Stimulated activated effector memory CD8-positive, alpha-beta T cell treated with anti-CD3 and anti-CD28 coated beads, Interleukin-12 subunit alpha, Interleukin-12 subunit beta, amount 100 ng/mL, for 72 hours (primary cell): Measurements from ENCODE around the gene PDZRN3.

Experiments used
- ATAC-seq: fragments of 150-1000 bp; cut with Tn5 transposase; 2 replicates; pipeline ENCODE4 v1.10.0; 2021
- DNase-seq, 2 donors: peaks; one replicate each; pipeline ENCODE4 v3.0.0; 2021 to 2022; ENCODE audit warnings: low spot score in 2 of 2
- H3K27ac Mint-ChIP-seq: one replicate; pipeline ENCODE4 v1.8.0; 2022; ENCODE audit warnings: mild to moderate bottlenecking, mixed read lengths
- H3K36me3 Mint-ChIP-seq: one replicate; pipeline ENCODE4 v1.8.0; 2022; ENCODE audit warnings: mild to moderate bottlenecking, mixed read lengths
- H3K4me1 Mint-ChIP-seq: one replicate; pipeline ENCODE4 v1.8.0; 2022; ENCODE audit warnings: mixed read lengths
- H3K4me3 Mint-ChIP-seq: one replicate; pipeline ENCODE4 v1.8.0; 2022; ENCODE audit warnings: mild to moderate bottlenecking, mixed read lengths
- H3K9me3 Mint-ChIP-seq: one replicate; pipeline ENCODE4 v1.8.0; 2022; ENCODE audit warnings: mixed read lengths

The PDZRN3 gene

DNA sequence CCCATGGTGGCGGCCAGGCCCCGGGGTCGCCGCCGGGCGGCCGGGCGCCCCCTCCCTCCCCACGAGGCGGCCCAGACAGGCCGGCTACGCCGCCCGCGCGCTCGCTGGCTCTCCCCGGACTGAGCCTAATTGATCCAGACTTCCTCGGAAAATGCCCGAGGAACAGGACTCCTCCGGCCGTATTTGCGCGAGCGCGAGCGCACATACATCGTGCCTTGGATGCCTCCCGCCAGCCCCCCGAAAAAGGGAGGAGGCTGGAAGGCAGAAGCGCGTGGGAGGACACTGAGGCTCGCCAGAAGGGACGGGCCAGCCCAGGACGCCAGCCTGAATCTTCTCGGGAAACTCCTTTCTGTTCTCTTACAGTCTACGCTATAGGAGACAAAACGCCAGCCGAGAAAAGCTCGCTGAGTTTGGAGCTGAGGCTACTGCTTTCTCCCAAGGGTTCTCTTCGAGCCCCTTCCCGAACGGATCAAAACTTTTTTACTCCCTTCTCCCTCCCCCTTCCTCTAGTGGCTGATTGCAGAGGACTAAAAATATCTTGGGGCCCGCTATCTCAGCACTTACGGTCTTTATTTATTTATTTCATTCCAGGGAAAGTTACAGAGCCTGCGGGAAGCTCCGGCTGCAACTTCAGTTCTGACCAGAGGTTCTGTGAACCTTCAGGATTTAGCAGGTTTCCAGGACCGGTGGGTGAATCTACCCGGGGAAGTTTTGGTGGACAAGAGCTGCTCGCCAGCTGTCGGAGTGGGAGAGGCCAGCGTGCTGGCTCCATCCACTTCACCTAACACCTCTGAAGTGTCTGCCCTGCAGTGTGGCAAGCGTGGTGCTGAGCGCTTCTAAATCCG, at the start of gene PDZRN3:
Gene PDZRN3 (minus strand): TSS at position 121 of the 845 bp plus-strand sequence.
- H3K9me3 Mint-ChIP-seq = no peaks in the 10 kb centered on the region
- H3K27ac Mint-ChIP-seq = no peak within 1 kb of the TSS
- DNase-seq (no peak), ATAC-seq (no peak)
- no peaks in the 10 kb centered on the region for H3K36me3 Mint-ChIP-seq
- H3K4me3 Mint-ChIP-seq = no peak within 1 kb of the TSS
- no peaks in the 10 kb centered on the region for H3K4me1 Mint-ChIP-seq

DNA sequence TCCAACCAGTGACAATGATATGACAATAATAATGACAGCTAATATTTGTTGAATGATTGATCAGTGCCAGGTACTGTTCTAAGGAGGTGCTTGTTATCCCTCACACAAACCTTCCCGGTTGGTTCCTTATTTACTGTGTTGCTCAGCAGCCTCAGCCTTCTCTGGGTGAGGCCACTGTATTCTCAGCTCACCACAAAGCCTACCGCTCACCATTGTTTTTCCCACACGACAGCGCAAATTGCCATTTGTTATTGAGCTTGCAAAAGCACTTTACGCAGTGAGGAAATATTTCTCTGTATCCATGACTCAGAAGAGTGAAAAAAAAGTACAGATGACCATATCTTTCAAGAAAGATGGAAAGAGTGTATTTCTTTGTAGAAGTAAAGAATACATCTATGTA, 49.5 kb upstream of the PDZRN3 start:
- Mint-ChIP-seq H3K9me3 (peaks cover 12% of the 10 kb centered on the region), H3K4me1 (no peaks in the 10 kb centered on the region), H3K36me3 (no peaks in the 10 kb centered on the region), H3K4me3 (no peak overlapping the region), H3K27ac (no peak overlapping the region)
- DNase-seq (no peak), ATAC-seq (no peak)

DNA sequence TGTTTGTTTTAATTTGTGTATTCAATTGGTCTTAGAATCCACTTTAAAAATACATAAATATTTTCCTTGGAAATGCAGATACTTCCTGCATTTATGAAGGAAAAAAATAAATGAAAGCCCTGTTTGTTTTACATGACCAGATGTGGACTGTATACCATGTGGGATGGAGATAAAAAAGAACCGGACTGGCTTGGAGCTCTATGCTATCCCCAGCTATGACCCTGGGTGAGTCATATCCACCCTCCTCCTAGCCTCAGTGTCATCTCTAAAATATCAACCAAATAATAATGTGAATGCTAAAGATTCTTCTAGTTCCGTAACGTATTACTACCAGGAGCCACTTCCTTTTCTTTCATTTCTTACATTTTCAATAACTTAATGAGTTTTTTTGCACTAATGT, 44.5 kb upstream of the PDZRN3 start:
- Mint-ChIP-seq H3K4me3 (no peak overlapping the region), H3K27ac (no peak overlapping the region), H3K4me1 (no peaks in the 10 kb centered on the region), H3K9me3 (peaks cover 11% of the 10 kb centered on the region), H3K36me3 (no peaks in the 10 kb centered on the region)
- ATAC-seq (no peak), DNase-seq (no peak)

DNA sequence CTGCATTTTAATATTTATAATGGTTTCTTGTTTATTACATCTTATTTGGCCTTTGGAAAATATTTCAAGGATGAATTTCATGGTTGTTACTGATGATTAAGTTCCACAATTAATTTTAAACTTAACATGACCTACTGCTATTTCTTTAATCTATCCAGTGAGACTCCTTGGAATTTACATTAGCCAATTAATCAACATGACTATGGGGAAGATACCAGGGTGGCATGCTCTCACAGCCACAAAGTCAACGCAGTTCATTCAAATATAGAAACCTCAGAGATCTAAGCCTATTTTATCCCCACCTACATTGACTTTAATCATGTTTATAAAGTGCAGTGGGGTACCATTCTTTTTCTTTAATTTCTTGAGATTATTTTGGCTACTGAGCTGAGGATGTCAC, 43.6 kb upstream of the PDZRN3 start:
- H3K4me3 Mint-ChIP-seq = no peak overlapping the region
- no peak for DNase-seq
- no peaks in the 10 kb centered on the region for H3K36me3 Mint-ChIP-seq
- no peak for ATAC-seq
- H3K4me1 Mint-ChIP-seq = no peaks in the 10 kb centered on the region
- peaks cover 9% of the 10 kb centered on the region for H3K9me3 Mint-ChIP-seq
- H3K27ac Mint-ChIP-seq = no peak overlapping the region

DNA sequence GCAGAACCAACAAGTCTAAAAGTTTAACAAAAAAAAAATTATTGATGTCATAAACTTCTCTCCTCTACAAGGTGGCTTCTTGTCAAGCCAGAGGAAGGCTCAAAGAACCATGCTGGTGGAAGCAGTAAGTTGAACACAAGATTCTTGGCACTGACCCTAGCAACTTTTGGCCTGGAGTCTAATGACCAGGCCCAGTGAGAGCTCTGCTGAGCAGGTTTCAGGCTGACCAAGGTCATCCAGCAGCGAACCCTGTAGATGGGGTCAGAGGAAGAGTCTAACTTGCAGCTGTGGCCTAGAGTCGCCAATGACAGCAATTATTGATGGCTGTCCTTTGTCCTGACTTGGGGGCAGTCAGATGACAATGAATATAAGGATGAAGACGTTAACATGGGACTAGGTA, 43.1 kb upstream of the PDZRN3 start:
- no peak overlapping the region for H3K4me3 Mint-ChIP-seq
- H3K9me3 Mint-ChIP-seq = peaks cover 5% of the 10 kb centered on the region
- no peaks in the 10 kb centered on the region for H3K4me1 Mint-ChIP-seq
- H3K36me3 Mint-ChIP-seq = no peaks in the 10 kb centered on the region
- H3K27ac Mint-ChIP-seq = no peak overlapping the region
- DNase-seq (no peak), ATAC-seq (no peak)

DNA sequence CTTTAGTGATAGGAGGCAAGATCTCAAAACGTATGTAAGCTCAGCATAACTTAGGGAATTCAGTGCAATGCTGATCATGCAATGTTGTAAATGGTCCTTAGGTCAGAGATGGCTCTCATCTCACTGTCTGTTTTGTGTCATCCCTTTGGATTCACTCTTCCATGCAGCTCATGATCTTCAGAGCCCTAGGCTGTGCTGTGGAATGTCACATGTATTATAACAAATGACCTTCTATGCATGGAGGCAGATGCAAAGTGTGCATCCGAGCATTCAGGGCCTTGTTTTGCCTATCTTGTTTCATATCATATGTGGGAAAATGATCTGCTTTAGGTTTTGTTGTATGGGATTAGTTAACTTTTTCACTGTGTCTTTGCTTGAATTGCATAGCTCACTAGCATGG, 40.5 kb upstream of the PDZRN3 start:
- no peak overlapping the region for H3K27ac Mint-ChIP-seq
- H3K4me3 Mint-ChIP-seq = no peak overlapping the region
- ATAC-seq = no peak
- no peaks in the 10 kb centered on the region for H3K36me3 Mint-ChIP-seq
- no peak for DNase-seq
- H3K4me1 Mint-ChIP-seq = no peaks in the 10 kb centered on the region
- peaks cover 5% of the 10 kb centered on the region for H3K9me3 Mint-ChIP-seq

DNA sequence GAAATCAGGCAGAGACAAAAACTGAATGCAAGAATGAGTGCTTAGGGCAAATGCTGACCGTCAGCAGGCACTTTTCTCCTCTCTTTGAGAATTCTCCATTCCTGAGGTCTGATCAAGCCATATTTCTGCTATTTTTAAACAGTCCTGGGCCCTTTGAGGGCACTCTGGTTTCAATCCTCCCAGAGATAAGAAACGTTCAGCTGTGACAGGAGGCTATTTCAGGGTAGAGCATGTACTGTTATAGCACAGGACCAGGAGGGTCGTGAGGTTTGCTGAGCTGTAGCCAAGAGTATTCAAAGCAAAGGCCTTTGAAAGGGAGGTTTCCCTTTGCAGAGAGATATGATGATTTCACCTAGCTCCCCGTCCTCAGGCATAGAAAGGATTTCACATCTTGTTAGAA, 39.6 kb upstream of the PDZRN3 start:
- ATAC-seq (no peak), DNase-seq (no peak)
- peaks cover 12% of the 10 kb centered on the region for H3K9me3 Mint-ChIP-seq
- H3K4me3 Mint-ChIP-seq = no peak overlapping the region
- no peak overlapping the region for H3K27ac Mint-ChIP-seq
- no peaks in the 10 kb centered on the region for H3K36me3 Mint-ChIP-seq
- H3K4me1 Mint-ChIP-seq = no peaks in the 10 kb centered on the region

DNA sequence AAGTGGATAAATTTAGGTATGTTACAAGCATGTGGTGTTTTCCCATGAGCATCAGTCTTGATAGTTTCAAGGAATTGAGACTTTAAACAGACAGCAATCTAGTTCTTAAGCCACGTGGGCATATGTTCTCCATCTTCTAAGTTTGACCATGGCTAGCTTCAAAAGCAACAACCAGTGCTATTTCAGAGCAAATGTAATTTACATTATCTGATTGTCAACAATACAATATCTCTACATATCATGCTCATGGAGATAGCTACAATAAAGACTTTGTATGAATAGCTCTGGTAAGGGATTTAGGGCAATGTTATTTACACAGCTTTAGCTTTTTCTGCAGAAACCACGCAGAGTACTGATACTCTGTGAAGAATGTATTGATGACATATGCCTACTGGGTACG, 38.8 kb upstream of the PDZRN3 start:
- Mint-ChIP-seq H3K4me3 (no peak overlapping the region), H3K9me3 (peaks cover 13% of the 10 kb centered on the region), H3K4me1 (no peaks in the 10 kb centered on the region)

DNA sequence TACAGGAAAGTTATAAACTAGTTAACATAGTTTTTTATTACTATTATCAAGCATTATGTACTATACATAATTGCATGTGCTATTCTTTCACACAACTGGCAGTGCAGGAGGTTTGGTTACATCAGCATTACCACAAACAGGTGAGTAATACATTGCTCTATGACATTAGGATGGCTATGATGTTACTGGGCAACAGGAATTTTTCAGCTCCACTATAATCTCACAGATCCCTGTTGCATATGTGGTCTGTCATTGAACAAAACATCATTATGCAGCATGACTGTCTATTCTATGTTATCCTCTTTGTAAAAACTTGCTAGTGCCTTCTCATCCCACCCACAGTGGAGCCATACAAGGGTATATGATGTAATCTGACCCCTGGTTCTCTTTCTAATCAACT, 36.5 kb upstream of the PDZRN3 start:
- Mint-ChIP-seq H3K36me3 (no peaks in the 10 kb centered on the region), H3K9me3 (peaks cover 18% of the 10 kb centered on the region), H3K27ac (no peak overlapping the region), H3K4me1 (no peaks in the 10 kb centered on the region), H3K4me3 (no peak overlapping the region)
- DNase-seq = no peak
- ATAC-seq = no peak

More for the DNA sequence above, 38.8 kb upstream of the PDZRN3 start:
- Mint-ChIP-seq H3K36me3 (no peaks in the 10 kb centered on the region), H3K27ac (no peak overlapping the region)
- no peak for DNase-seq
- no peak for ATAC-seq

DNA sequence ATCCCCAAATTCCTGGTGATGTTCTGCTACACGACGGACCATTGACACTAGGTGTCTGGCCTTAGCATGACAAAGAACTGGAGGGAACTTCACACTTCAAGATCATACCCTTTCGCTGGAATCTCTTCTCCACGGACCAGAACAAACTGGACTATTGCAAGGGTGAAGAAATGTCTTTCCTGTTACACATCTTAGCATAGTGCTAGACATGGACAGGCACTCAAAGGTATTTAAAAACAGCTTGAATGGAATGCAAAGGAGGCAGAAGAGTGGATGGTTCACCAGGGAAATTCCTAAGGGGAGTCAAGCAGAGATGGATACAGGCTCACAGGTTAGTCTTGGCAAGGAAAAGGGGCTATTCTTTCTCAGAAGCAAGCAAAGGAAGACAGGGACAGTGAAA, 33.5 kb upstream of the PDZRN3 start:
- Mint-ChIP-seq H3K36me3 (no peaks in the 10 kb centered on the region), H3K4me1 (no peaks in the 10 kb centered on the region), H3K4me3 (no peak overlapping the region), H3K27ac (no peak overlapping the region), H3K9me3 (peaks cover 16% of the 10 kb centered on the region)
- no peak for ATAC-seq
- DNase-seq = no peak

DNA sequence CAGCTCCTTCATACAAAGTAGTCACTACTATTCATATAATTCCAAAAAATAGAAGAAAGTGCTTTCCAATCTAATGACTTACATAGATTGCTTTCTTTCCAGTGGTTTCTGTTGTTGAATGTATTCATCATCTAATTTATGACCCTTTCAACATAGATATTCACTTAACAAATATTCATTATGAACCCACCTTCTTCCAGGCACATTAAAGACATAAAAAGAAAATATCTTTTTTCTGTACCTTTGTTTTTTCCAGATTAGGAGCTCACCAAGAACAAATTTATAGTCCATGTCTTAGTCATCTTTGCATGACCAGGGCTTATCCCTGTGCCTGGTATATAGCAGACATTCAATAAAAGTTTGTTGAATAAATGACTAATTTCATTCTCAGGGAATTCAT, 32.4 kb upstream of the PDZRN3 start:
- no peak for DNase-seq
- H3K4me1 Mint-ChIP-seq = no peaks in the 10 kb centered on the region
- H3K4me3 Mint-ChIP-seq = no peak overlapping the region
- no peak overlapping the region for H3K27ac Mint-ChIP-seq
- no peak for ATAC-seq
- H3K36me3 Mint-ChIP-seq = no peaks in the 10 kb centered on the region
- peaks cover 18% of the 10 kb centered on the region for H3K9me3 Mint-ChIP-seq

DNA sequence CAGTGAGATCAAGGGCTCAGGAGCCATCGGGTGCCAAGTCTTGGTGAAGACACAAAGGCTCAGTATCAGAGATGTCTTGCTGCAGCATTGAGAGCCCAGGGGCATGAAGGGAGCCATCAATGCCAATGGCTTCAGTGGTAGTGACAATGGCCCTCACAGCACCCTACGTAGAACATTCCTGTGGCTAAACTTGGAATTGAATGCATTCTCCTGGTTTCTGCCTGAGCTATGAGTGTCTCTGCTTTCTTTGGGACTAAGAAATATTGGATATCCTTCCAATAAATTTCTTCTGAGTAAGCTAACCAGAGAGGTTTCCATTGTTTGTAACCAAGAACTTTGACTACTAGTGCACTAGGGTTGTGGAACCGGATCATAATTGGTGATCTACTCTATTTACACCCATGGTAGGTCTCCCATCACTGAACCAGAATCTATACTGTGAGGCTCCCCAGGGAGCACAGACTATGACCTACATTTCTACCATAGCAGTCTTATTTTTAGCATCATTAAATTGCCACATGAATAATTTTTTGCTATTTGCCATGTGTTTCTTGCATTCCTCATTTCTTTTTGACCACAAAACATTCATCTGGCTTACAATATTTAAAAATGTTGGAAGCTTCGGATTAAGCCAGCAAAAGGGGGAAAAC, 31.6 kb upstream of the PDZRN3 start:
- Mint-ChIP-seq H3K36me3 (no peaks in the 10 kb centered on the region), H3K27ac (no peak overlapping the region), H3K4me3 (no peak overlapping the region), H3K9me3 (peaks cover 19% of the 10 kb centered on the region), H3K4me1 (no peaks in the 10 kb centered on the region)
- DNase-seq (no peak), ATAC-seq (no peak)

DNA sequence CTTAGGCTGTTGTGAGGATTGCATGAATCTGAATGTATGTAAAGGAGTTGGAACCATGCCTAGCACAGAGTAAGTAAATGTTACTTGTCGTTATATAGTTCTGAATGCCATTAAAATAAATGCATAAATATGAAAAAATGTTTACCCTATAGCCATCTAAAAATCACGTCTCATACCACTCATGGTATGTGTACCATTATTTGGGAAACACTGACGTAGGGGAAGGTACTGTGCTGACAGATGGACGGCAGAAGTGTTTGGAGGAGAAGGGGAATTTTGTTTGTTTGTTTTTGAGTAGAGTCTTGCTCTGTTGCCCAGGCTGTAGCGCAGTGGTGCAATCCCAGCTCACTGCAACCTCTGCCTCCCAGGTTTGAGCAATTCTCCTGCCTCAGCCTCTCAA, 30.5 kb upstream of the PDZRN3 start:
- ATAC-seq (no peak), DNase-seq (no peak)
- Mint-ChIP-seq H3K36me3 (no peaks in the 10 kb centered on the region), H3K4me1 (no peaks in the 10 kb centered on the region), H3K27ac (no peak overlapping the region), H3K4me3 (no peak overlapping the region), H3K9me3 (peaks cover 19% of the 10 kb centered on the region)

DNA sequence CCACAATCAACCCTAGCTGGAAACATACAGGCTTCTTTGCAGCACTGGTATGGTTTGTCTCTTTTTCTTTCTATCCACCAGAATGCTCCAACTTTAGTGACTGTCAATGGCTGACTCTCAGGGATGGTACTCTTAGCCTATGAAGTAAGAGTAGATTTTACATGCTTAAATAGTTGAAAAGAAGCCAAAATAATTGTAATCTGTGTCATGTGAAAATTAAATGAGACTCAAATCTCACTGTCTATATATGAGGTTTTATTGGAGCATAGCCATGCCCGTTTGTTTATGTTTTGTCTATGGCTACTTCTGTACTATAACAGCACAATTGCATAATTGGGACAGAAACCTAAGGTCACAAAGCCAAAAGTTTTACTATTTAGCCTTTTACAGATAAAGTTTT, 29.1 kb upstream of the PDZRN3 start:
- Mint-ChIP-seq H3K9me3 (peaks cover 11% of the 10 kb centered on the region), H3K4me1 (no peaks in the 10 kb centered on the region), H3K27ac (no peak overlapping the region)

DNA sequence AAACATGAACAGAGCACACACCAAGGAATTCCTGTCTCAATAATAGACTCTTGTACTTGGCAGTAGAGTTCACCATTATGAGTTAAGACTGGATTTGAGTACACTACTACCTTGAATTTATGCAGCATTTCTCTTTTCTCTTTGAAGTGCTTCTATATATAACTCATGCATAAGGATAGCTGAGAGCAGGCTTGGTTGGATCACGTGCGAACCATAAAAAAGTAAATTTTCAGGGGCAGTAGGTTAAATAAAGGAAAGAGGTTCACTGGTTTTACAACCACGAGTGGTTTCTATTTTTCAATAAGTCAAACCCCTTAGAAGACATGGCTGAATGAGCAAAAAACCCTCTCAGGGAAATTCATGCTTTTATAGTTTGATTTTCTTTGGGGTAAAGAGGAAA, 28.6 kb upstream of the PDZRN3 start:
- H3K4me1 Mint-ChIP-seq = no peaks in the 10 kb centered on the region
- H3K4me3 Mint-ChIP-seq = no peak overlapping the region
- no peak for DNase-seq
- ATAC-seq = no peak
- H3K27ac Mint-ChIP-seq = no peak overlapping the region
- peaks cover 9% of the 10 kb centered on the region for H3K9me3 Mint-ChIP-seq
- no peaks in the 10 kb centered on the region for H3K36me3 Mint-ChIP-seq

More for the DNA sequence above, 29.1 kb upstream of the PDZRN3 start:
- no peak for DNase-seq
- Mint-ChIP-seq H3K4me3 (no peak overlapping the region), H3K36me3 (no peaks in the 10 kb centered on the region)
- ATAC-seq = no peak

DNA sequence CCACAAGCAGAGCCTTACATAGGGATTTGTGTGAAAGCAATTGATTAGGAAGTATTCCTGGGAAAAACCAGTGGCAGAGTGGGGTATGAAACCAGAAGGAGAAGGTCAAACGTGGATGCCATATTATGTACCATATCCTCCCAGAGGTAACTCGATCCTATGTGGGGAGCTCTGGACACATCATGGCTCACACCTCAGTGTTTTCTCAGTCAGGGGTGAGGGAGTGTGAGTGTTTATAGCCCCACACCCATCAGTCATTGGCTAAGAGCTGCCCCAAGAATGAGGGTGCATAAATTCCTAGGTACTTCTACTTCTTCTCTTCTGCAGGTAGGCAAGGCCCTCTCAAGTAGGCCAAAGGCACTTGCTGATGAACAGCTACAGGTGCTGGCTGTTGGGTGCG, 28.2 kb upstream of the PDZRN3 start:
- Mint-ChIP-seq H3K27ac (no peak overlapping the region), H3K36me3 (no peaks in the 10 kb centered on the region), H3K9me3 (peaks cover 5% of the 10 kb centered on the region), H3K4me1 (no peaks in the 10 kb centered on the region), H3K4me3 (no peak overlapping the region)
- DNase-seq (no peak), ATAC-seq (no peak)
